HG02678 (cell line): ENCODE results near the gene MAGEF1.
A peak's percentile ranks its signal among the peaks of the same experiment; 100 is the strongest.

ENCODE experiments used
- ATAC-seq: cut with Tn5 transposase; IDR thresholded peaks from one replicate; pipeline ENCODE4 v1.9.1; 2021; ENCODE audit warnings: mild to moderate bottlenecking, moderate library complexity; ENCODE audit not compliant: unreplicated experiment

The MAGEF1 gene

GRCh38 chr3:184726497-184726896, 14.6 kb upstream of the MAGEF1 start:
- no peak for ATAC-seq

- ATAC-seq, result no peak
Observed at GRCh38 chr3:184725176-184725719, 13.4 kb upstream of the MAGEF1 start.

- ATAC-seq, result no peak
Observed at GRCh38 chr3:184724699-184725098, 12.8 kb upstream of the MAGEF1 start.

GRCh38 chr3:184719709-184720108, 7.8 kb upstream of the MAGEF1 start:
- no peak for ATAC-seq

GRCh38 chr3:184718431-184718830, 6.6 kb upstream of the MAGEF1 start:
- no peak for ATAC-seq

GRCh38 chr3:184717399-184717983, 5.6 kb upstream of the MAGEF1 start:
- ATAC-seq, result no peak

GRCh38 chr3:184716622-184717398, 4.9 kb upstream of the MAGEF1 start:
- no peak for ATAC-seq

GRCh38 chr3:184715943-184716621, 4.2 kb upstream of the MAGEF1 start:
- no peak for ATAC-seq

- ATAC-seq, result no peak
Observed at GRCh38 chr3:184713521-184713920, 1.7 kb upstream of the MAGEF1 start.

GRCh38 chr3:184713040-184713355, 1.1 kb upstream of the MAGEF1 start:
- ATAC-seq, result no peak

GRCh38 chr3:184712248-184713039, 580 bp upstream of the MAGEF1 start:
- ATAC-seq, result peak; percentile 22

- ATAC-seq, result peak; percentile 53
Observed at GRCh38 chr3:184710870-184711492, 883 bp downstream of the MAGEF1 start.

GRCh38 chr3:184703657-184704056, 8.2 kb downstream of the MAGEF1 start:
- no peak for ATAC-seq

- ATAC-seq, result no peak
Observed at GRCh38 chr3:184700759-184701158, 11.1 kb downstream of the MAGEF1 start.

GRCh38 chr3:184697845-184698244, 14.0 kb downstream of the MAGEF1 start:
- ATAC-seq, result no peak

- no peak for ATAC-seq
Observed at GRCh38 chr3:184696697-184697096, 15.2 kb downstream of the MAGEF1 start.

- ATAC-seq, result no peak
Observed at GRCh38 chr3:184694716-184695115, 17.1 kb downstream of the MAGEF1 start.

- ATAC-seq, result no peak
Observed at GRCh38 chr3:184694133-184694665, 17.7 kb downstream of the MAGEF1 start.

GRCh38 chr3:184693011-184693975, 18.6 kb downstream of the MAGEF1 start:
- no peak for ATAC-seq
